Superior temporal gyrus (tissue), 1 donor: ENCODE measurements around the gene SH2D1B.
"Not testable (repeated sequence)": the region's sequence is repeated elsewhere in the genome, so short reads cannot be mapped to it uniquely, and the experiment has no call there.

Experiments
- DNase-seq: peaks from one replicate; pipeline ENCODE4 v3.0.0-alpha.2; 2016; ENCODE audit errors: extremely low spot score

The SH2D1B gene

GRCh38 chr1:162361349-162361748 is 50.6 kb downstream of the SH2D1B start:
- no peak for DNase-seq

- DNase-seq = no peak
Observed at GRCh38 chr1:162360874-162361260, 51.1 kb downstream of the SH2D1B start.

GRCh38 chr1:162360237-162360873 is 51.6 kb downstream of the SH2D1B start:
- no peak for DNase-seq

- no peak for DNase-seq
Observed at GRCh38 chr1:162359523-162360236, 52.3 kb downstream of the SH2D1B start.

- DNase-seq = no peak
Observed at GRCh38 chr1:162358928-162359327, 53.0 kb downstream of the SH2D1B start.

- DNase-seq = no peak
Observed at GRCh38 chr1:162357681-162358266, 54.2 kb downstream of the SH2D1B start.

- no peak for DNase-seq
Observed at GRCh38 chr1:162353702-162354101, 58.2 kb downstream of the SH2D1B start.

- DNase-seq = no peak
Observed at GRCh38 chr1:162353078-162353477, 58.9 kb downstream of the SH2D1B start.

- not testable (repeated sequence) for DNase-seq
Observed at GRCh38 chr1:162351874-162352273, 60.1 kb downstream of the SH2D1B start.

GRCh38 chr1:162351246-162351842 is 60.6 kb downstream of the SH2D1B start:
- DNase-seq = no peak

- DNase-seq = no peak
Observed at GRCh38 chr1:162349635-162350330, 62.2 kb downstream of the SH2D1B start.

- DNase-seq = no peak
Observed at GRCh38 chr1:162347281-162347680, 64.7 kb downstream of the SH2D1B start.
